Natural killer cell treated with Interleukin-12 subunit alpha and Interleukin-12 subunit beta and Interleukin-15 and Interleukin-18, amount 100 ng/mL, for 72 hours (primary cell): ENCODE data around the gene AMHR2. TPM values are rescaled to one million over a fixed set of nuclear protein-coding genes. Genes with fewer than 3 reads are reported as not detected.
"Not testable (repeated sequence)": the region's sequence is repeated elsewhere in the genome, so short reads cannot be mapped to it uniquely, and the experiment has no call there.

Source experiments
- ATAC-seq, 2 donors: fragments of 150-1000 bp; cut with Tn5 transposase in 1 of 2; sonication (Bioruptor Pico), chemical (Tn5 transposase) in 1 of 2; 2 replicates each; pipeline ENCODE4 v1.10.0; 2021
- DNase-seq: peaks from one replicate; pipeline ENCODE4 v3.0.0; 2022; ENCODE audit warnings: low spot score
- H3K27ac Mint-ChIP-seq, 2 donors: 1 replicate in 1 of 2; 2 replicates in 1 of 2; pipeline ENCODE4 v1.8.0; 2022; ENCODE audit warnings: mixed read lengths in 2 of 2, mild to moderate bottlenecking in 1 of 2, moderate library complexity in 1 of 2
- H3K27me3 Mint-ChIP-seq, 2 donors: 1 replicate in 1 of 2; 2 replicates in 1 of 2; pipeline ENCODE4 v1.8.0; 2022; ENCODE audit warnings: mixed read lengths in 2 of 2
- H3K36me3 Mint-ChIP-seq: one replicate; pipeline ENCODE4 v1.8.0; 2022; ENCODE audit warnings: mixed read lengths
- H3K4me1 Mint-ChIP-seq, 2 donors: 1 replicate in 1 of 2; 2 replicates in 1 of 2; pipeline ENCODE4 v1.8.0; 2022; ENCODE audit warnings: low read depth in 2 of 2, mixed read lengths in 2 of 2, mild to moderate bottlenecking in 1 of 2
- H3K4me3 Mint-ChIP-seq: one replicate; pipeline ENCODE4 v1.8.0; 2022; ENCODE audit warnings: mixed read lengths
- H3K9me3 Mint-ChIP-seq: 2 replicates; pipeline ENCODE4 v1.8.0; 2022; ENCODE audit warnings: mixed read lengths
- total RNA-seq, 2 donors: library from RNA; stranded (reverse); gene quantifications; one replicate each; pipeline ENCODE4 v1.2.3, GENCODE V29; 2022

AMHR2 gene
- not detected for total RNA-seq

DNA sequence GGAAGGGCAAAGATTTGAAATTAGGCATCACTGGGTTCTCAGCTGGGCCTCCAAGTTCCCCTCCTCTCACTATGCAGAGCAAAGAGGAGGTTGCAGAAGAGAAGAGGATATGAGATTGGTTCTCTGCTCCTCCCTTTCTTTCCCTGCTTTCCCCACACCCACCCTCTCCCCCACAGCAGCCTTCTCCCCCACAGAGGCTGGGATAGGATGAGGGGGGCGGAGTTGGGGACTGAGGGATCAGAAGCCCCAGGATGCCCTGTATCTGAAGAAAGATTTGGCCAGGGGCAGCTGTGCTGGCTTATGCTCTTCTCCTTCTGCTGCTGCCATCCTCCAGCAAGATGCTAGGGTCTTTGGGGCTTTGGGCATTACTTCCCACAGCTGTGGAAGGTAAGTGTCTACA, at the start of gene AMHR2:
TSS of gene AMHR2 (plus strand) at position 259 of the 400 bp plus-strand sequence. CDS start at position 339, 80 bp downstream.
- no peak within 1 kb of the TSS for H3K4me3 Mint-ChIP-seq
- no peaks in the 10 kb centered on the region for H3K36me3 Mint-ChIP-seq
- no peak within 1 kb of the TSS for H3K27ac Mint-ChIP-seq
- no peaks in the 10 kb centered on the region for H3K9me3 Mint-ChIP-seq
- no peak for ATAC-seq
- no peak for DNase-seq
- H3K4me1 Mint-ChIP-seq = peaks cover 7 to 8% of the 10 kb centered on the region in 2 donors
- no peaks in the 10 kb centered on the region for H3K27me3 Mint-ChIP-seq

DNA sequence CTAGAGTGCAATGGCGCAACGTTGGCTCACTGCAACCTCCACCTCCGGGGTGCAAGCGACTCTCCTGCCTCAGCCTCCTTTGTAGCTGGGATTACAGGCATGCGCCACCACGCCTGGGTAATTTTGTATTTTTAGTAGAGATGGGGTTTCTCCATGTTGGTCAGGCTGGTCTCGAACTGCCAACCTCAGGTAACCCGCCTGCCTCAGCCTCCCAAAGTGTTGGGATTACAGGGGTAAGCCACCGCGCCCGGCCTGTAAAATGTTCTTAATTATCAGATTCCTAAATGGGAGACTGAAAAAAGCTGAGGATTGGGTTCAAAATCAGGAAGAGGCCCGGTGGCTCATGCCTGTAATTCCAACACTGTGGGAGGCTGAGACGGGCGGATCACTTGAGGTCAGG, 49.4 kb upstream of the AMHR2 start:
- not testable (repeated sequence) for H3K36me3 Mint-ChIP-seq, ATAC-seq, H3K4me3 Mint-ChIP-seq, H3K27me3 Mint-ChIP-seq, DNase-seq, H3K9me3 Mint-ChIP-seq
- Mint-ChIP-seq H3K27ac (peak overlapping the region; percentile 16 to 69), H3K4me1 (peaks cover 14 to 28% of the 10 kb centered on the region in 2 donors)

DNA sequence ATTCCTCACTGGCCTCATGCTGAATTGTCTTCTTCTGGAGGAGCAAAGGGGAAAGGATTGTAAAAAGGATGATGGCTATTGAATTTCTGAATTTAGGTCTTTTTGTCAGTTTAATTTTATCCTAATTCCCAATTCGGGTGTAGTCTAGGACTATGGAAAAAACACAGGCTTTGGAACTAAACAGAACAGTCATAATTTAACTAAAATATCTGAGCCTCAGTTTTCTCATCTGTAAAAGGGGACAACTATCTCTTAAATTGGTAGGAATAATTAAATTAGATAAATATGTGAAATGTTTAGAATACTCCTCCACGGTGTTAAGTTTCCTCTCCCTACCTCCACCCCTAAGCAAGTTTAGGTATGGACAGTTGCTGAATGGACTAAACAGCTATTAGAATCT, 46.9 kb upstream of the AMHR2 start:
- ATAC-seq (no peak), DNase-seq (no peak)
- H3K9me3 Mint-ChIP-seq = no peaks in the 10 kb centered on the region
- no peak overlapping the region for H3K4me3 Mint-ChIP-seq
- H3K4me1 Mint-ChIP-seq = peaks cover 21 to 26% of the 10 kb centered on the region in 2 donors
- H3K27ac Mint-ChIP-seq = peak overlapping the region in 1 of 2 donors; percentile 48
- H3K27me3 Mint-ChIP-seq = no peaks in the 10 kb centered on the region
- peaks cover 7% of the 10 kb centered on the region for H3K36me3 Mint-ChIP-seq

DNA sequence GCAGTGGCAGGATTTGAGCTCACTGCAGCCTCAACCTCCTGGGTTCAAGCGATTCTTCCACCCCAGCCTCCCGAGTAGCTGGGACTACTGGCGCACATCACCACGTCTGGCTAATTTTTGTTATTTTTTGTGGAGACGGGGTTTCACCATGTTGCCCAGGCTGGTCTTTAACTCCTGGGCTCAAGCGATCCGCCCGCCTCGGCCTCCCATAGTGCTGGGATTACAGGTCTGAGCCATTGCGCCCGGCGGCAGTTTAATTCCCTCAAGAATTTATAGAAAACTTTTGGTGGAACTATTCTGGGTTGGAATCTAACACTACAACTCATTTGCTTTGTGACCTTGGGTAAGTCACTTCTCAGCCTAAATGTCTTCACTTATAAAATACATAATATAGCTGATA, 45.4 kb upstream of the AMHR2 start:
- ATAC-seq (no peak), DNase-seq (no peak)
- no peaks in the 10 kb centered on the region for H3K9me3 Mint-ChIP-seq
- H3K4me1 Mint-ChIP-seq = peaks cover 26 to 27% of the 10 kb centered on the region in 2 donors
- H3K27me3 Mint-ChIP-seq = no peaks in the 10 kb centered on the region
- H3K4me3 Mint-ChIP-seq = no peak overlapping the region
- H3K27ac Mint-ChIP-seq = no peak overlapping the region
- H3K36me3 Mint-ChIP-seq = peaks cover 12% of the 10 kb centered on the region

DNA sequence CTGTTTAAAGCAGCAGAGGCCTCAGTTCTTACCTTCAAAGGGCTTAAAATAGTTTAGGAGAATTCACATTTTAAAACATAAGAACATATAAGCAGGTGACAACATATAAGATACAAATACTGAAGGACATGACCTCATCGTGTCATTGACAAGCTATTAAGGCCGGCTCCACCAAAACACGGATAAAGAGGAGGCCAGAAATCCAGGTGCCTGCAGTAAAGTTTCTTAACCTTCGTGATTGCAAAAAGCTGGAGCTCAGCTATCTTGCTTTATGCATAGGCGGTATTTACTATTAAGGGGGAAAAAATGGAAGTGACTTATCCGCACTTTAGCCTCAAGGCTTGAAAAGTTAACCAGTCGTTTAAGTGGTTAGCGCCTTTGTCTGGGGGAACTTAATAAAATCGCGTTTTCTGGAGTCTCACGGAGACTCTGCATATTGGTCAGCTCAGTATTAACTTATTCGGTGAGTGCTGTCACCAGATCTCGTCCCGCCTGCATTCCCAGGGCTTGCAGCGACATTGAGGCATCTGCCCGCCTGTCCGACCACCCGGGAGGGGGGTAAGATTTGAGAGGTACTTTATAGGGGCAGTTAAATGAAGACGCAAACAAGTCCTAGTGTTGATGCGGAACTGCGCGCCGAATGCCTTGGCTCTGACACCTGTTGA, 44.8 kb upstream of the AMHR2 start:
- no peak for ATAC-seq
- no peaks in the 10 kb centered on the region for H3K9me3 Mint-ChIP-seq
- peaks cover 28 to 32% of the 10 kb centered on the region in 2 donors for H3K4me1 Mint-ChIP-seq
- peaks cover 12% of the 10 kb centered on the region for H3K36me3 Mint-ChIP-seq
- H3K27me3 Mint-ChIP-seq = no peaks in the 10 kb centered on the region
- no peak overlapping the region for H3K4me3 Mint-ChIP-seq
- no peak for DNase-seq
- H3K27ac Mint-ChIP-seq = no peak overlapping the region

DNA sequence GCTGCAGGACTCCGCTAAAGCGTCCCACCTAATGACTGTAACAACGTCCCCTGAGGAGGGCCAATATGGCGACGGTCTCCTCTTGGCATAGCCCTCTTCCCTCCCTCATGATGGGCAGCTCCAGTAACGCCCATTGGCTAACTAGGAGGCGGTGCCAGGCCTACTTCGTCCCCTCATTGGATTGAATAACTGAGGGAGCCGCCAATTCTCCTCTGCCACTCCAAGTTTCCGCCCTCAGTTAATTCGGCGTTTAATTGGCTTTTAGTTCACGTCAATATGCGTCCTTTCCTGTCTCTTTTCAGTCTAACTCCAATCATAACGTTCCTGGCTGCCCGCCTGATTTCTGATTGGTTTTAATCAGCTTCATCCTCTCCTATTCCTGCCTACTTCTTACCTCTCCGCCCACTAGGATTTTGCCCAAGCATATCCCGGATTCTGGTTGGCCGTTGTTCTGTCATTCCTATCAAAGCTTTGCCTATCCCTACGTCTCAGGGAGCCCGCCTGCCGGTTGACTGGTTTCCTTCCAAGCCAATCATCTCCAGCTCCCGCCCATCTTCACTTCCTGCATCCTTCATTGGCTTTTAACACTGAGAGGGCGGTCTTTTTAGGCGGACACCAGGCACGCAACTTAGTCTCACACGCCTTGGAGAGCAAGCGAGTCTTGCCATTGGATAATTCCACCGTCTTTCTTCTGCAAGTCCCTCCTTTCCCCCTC, 44.1 kb upstream of the AMHR2 start:
- DNase-seq = peak; percentile 99
- H3K4me1 Mint-ChIP-seq = peaks cover 27 to 32% of the 10 kb centered on the region in 2 donors
- H3K36me3 Mint-ChIP-seq = peaks cover 12% of the 10 kb centered on the region
- H3K27me3 Mint-ChIP-seq = no peaks in the 10 kb centered on the region
- no peak overlapping the region for H3K4me3 Mint-ChIP-seq
- peak; percentile 85 to 88 for ATAC-seq
- no peak overlapping the region for H3K27ac Mint-ChIP-seq
- H3K9me3 Mint-ChIP-seq = no peaks in the 10 kb centered on the region

DNA sequence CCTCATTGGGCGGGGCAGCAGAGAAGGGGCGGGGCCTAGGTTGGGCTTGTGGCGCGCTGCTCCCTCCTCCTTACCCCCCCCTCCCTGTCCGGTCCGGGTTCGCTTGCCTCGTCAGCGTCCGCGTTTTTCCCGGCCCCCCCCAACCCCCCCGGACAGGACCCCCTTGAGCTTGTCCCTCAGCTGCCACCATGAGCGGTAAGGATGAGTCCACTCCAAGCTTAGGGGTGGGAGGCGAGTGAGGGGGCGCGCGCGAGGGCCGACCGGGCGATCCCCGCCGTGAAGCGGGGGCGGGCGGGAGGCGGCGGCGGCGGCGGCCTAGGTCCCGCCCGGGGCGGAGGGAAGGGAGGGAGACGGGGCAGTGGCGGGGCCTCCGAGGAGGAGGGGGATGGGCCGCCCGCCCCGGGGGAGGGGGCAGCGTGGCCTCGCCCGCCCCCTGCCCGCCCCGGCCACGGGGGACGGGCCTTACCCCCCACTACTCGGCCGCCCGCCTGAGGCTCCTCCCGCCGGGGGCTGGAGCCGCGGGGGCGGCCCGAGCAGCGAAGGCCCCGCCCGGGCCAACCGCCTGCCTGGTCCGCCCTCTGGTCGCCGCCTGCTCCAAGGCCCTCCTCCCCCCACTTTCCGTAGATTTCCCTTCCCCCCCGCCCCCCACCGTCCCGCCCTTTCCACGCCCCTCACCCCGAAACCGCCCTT, 43.4 kb upstream of the AMHR2 start, which contains the start of gene SP1:
TSS of gene SP1 (plus strand) at position 73 of the 690 bp plus-strand sequence. CDS start at position 189, 116 bp downstream.
- Mint-ChIP-seq H3K9me3 (no peaks in the 10 kb centered on the region), H3K27me3 (no peaks in the 10 kb centered on the region), H3K27ac (peak within 1 kb of the TSS in 1 of 2 donors; percentile 90), H3K4me3 (peak within 1 kb of the TSS; percentile 97), H3K4me1 (peaks cover 27 to 32% of the 10 kb centered on the region in 2 donors), H3K36me3 (peaks cover 12% of the 10 kb centered on the region)
- DNase-seq = peak; percentile 93
- peak; percentile 77 to 78 for ATAC-seq

DNA sequence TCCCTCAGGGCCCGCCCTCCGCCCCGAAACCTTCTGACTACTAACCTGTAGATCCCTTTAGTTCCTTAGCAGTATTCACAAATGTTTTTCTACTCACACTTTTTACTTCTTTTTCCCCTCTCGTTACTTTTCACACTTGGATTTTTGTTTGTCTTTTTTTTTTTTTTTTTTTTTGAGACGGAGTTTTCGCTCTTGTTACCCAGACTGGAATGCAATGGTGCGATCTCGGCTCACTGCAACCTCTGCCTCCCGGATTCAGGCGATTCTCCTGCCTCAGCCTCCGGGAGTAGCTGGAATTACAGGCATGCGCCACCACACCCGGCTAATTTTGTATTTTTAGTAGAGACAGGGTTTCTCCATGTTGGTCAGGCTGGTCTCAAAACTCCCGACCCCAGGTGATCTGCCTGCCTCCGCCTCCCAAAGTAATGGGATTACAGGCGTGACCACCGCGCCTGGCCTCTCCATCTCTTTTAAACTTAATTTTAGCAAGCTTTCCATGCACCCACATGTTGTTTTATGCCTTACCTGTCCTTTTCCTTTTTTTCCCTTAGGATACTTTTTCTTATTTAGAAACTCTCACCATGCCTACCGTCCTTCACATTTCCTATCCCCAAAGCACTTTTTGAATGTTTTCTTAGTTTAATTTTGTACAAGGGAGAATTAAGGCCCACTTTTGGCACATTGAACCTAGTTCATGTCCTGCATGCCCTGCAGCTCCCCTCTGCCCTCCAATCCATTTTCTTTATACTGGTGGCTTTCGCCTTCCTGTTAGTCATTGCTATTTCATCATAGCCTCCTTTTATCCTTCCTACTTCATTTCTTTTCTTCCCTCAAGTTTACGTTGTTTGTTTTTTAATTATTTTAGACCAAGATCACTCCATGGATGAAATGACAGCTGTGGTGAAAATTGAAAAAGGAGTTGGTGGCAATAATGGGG, 42.6 kb upstream of the AMHR2 start:
- Mint-ChIP-seq H3K4me1 (peaks cover 30 to 35% of the 10 kb centered on the region in 2 donors), H3K4me3 (peak overlapping the region; percentile 97), H3K36me3 (peaks cover 15% of the 10 kb centered on the region), H3K27me3 (no peaks in the 10 kb centered on the region), H3K9me3 (no peaks in the 10 kb centered on the region), H3K27ac (peak overlapping the region in 1 of 2 donors; percentile 90)
- DNase-seq (no peak), ATAC-seq (no peak)

DNA sequence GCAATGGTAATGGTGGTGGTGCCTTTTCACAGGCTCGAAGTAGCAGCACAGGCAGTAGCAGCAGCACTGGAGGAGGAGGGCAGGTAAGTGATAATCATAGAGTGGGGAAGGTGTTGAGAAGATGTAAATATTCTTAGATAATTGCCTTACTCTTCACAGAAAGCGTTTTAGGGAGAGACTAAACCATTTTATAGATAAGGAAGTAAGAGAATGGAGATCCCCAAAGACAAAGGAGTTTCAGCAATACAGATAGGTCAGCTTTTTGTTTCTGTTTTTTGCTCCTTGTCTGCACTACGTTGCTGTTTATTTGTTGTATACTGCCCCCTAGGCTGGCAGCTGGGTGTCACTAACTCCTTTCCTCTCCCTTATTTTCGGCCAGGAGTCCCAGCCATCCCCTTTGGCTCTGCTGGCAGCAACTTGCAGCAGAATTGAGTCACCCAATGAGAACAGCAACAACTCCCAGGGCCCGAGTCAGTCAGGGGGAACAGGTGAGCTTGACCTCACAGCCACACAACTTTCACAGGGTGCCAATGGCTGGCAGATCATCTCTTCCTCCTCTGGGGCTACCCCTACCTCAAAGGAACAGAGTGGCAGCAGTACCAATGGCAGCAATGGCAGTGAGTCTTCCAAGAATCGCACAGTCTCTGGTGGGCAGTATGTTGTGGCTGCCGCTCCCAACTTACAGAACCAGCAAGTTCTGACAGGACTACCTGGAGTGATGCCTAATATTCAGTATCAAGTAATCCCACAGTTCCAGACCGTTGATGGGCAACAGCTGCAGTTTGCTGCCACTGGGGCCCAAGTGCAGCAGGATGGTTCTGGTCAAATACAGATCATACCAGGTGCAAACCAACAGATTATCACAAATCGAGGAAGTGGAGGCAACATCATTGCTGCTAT, 41.7 kb upstream of the AMHR2 start:
- ATAC-seq = no peak
- peak overlapping the region in 1 of 2 donors; percentile 90 for H3K27ac Mint-ChIP-seq
- peaks cover 32 to 40% of the 10 kb centered on the region in 2 donors for H3K4me1 Mint-ChIP-seq
- no peak for DNase-seq
- peak overlapping the region; percentile 97 for H3K4me3 Mint-ChIP-seq
- H3K9me3 Mint-ChIP-seq = no peaks in the 10 kb centered on the region
- peaks cover 18% of the 10 kb centered on the region for H3K36me3 Mint-ChIP-seq
- no peaks in the 10 kb centered on the region for H3K27me3 Mint-ChIP-seq

DNA sequence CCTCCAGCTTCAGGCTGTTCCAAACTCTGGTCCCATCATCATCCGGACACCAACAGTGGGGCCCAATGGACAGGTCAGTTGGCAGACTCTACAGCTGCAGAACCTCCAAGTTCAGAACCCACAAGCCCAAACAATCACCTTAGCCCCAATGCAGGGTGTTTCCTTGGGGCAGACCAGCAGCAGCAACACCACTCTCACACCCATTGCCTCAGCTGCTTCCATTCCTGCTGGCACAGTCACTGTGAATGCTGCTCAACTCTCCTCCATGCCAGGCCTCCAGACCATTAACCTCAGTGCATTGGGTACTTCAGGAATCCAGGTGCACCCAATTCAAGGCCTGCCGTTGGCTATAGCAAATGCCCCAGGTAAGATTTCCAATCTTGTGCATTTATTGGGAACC, 40.4 kb upstream of the AMHR2 start:
- peaks cover 18% of the 10 kb centered on the region for H3K36me3 Mint-ChIP-seq
- H3K27ac Mint-ChIP-seq = peak overlapping the region in 1 of 2 donors; percentile 90
- H3K4me1 Mint-ChIP-seq = peaks cover 32 to 48% of the 10 kb centered on the region in 2 donors
- DNase-seq (no peak), ATAC-seq (no peak)
- H3K4me3 Mint-ChIP-seq = peak overlapping the region; percentile 97
- H3K9me3 Mint-ChIP-seq = no peaks in the 10 kb centered on the region
- H3K27me3 Mint-ChIP-seq = no peaks in the 10 kb centered on the region

DNA sequence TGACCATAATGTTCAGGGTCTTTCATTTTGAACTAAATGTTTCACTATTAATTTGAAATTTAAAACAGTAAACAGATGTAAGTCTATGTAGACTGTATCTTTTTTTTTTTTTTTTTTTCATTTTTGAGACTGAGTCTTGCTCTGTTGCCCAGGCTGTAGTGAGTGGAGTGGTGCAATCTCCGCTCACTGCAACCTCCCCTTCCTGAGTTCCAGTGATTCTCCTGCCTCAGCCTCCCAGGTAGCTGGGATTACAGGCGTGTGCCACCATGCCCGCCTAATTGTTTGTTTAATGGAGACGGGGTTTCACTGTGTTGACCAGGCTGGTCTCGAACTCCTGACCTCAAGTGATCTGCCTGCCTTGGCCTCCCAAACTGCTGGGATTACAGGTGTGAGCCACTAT, 37.3 kb upstream of the AMHR2 start:
- Mint-ChIP-seq H3K4me1 (peaks cover 49 to 54% of the 10 kb centered on the region in 2 donors), H3K36me3 (peaks cover 14% of the 10 kb centered on the region), H3K4me3 (peak overlapping the region; percentile 74), H3K27ac (peak overlapping the region in 1 of 2 donors; percentile 64)
- H3K27me3 Mint-ChIP-seq, ATAC-seq, H3K9me3 Mint-ChIP-seq, DNase-seq: not testable (repeated sequence)

DNA sequence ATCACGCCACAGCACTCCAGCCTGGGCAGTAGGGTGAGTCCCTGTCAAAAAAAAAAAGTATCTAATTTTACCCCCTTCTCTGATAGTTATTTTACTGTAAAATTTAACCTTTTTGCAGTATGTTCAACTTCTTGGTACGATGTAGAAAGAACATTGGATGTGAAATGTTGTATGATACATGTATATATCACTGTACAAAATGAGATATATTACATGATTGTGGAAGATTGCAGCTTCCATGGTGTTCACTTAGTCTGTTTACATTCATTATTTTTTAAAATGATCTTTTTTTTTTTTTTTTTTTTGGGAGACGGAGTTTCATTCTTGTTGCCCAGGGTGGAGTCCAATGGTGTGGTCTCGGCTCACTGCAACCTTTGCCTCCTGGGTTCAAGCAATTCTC, 34.7 kb upstream of the AMHR2 start:
- H3K27ac Mint-ChIP-seq = peak overlapping the region in 1 of 2 donors; percentile 0
- H3K9me3 Mint-ChIP-seq = no peaks in the 10 kb centered on the region
- H3K4me3 Mint-ChIP-seq = no peak overlapping the region
- DNase-seq (no peak), ATAC-seq (no peak)
- no peaks in the 10 kb centered on the region for H3K27me3 Mint-ChIP-seq
- H3K36me3 Mint-ChIP-seq = peaks cover 6% of the 10 kb centered on the region
- H3K4me1 Mint-ChIP-seq = peaks cover 31 to 35% of the 10 kb centered on the region in 2 donors
